CD4-positive, alpha-beta T cell treated with Interleukin-4 for 1 hour (primary cell): ENCODE data around the gene IDI2.
A peak's percentile ranks its signal among the peaks of the same experiment; 100 is the strongest.

ENCODE experiments used
- DNase-seq, 2 donors: peaks; one replicate each; pipeline ENCODE4 v3.0.0-alpha.2; 2020 to 2022

Gene IDI2

DNA sequence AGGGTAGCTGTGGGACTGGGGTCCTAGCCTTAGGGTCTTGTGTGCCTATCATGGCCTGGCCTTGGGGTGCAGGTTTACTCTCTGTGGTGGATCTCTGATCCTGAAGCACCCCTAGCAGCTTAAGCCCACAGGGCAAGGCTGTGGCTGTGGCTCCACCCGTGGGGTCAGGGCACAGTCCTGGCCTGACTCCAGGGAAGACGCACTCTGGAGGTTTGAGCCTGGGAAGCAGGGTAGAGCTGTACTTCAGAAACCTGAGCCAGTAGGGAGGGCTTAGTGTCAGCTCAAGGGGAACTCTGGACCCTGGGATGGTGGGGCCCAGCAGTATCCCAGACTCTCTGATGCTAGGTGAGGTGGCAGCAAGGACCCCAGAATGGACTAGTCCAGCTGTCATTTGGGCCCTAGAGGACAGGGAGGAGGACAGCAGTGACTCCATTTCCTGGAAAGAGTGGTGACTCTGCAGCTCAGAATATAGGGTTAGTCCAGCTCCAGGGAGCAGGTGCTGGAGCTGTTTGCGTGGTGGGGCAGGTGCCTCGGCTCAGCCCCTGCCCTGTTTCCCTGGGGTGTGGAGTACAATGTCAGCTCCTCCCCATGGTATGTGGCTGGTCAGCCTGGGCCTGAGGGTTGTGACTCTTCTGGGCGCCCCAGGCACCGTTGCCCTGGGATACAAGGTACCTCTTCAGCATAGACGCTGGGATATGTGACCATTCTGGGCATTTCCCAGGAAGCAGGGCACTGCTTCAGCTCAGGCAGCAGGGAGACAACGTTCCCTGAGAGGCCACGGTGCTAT lies 21.6 kb downstream of the IDI2 start:
- no peak for DNase-seq

DNA sequence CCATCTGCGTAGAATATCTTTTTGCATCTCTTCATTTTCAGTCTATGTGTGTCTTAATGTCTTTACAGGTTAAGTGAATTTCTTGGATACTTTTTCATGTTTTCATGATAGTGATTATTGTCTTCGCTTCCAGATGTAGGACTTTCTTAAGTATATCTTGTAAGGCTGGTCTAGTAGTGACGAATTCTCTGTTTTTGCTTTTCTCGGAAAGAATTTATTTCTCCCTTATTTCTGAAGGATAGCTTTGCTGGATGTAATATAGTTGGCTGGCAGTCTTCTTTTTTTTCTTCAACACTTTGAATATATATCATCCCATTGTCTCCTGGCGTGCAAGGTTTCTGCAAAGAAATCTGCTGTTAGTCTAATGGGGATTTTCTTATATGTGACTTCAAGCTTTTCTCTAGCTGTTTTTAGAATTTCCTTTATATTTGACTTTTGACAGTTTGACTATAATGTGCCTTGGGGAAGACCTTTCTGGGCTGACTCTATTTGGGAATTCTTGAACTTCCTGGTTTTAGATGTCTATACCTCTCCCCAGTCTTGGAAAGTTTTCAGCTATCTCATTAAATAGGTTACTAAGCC lies 23.1 kb downstream of the IDI2 start:
- DNase-seq = no peak

DNA sequence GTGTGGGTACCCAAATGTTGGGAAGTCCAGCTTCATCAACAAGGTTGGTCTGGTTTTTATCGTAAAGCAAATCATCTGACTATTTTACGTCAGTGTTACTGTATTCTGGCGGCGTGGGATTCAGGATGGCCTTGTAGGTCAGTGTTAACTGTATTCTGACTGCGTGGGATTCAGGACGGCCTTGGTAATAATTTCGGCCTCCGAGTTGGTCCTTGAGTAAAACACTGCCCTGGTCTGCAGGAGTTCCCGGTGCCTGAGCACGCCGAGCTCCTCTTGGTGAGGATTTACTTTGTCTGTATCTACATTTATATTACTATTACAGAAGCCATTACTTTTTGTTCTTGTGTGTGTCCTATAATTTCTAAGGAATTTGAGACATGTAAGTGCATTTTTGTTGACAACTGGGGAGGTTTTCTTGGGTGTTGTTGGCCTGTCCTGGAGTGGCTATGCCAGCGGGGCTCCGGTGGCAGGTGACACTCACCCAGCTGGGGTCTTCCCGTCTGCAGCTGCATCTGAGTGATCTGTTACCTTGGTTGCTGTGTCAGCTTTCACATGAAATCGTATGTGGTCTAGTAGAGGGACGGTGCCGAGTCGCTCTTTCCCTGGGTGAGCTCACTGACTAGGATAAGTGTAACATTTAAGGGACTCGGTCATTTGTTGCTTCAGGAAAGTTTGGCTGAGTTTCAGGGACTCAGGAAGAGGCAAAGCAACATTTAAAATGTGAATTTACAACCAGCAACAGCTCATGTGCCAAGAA lies 28.2 kb downstream of the IDI2 start:
- DNase-seq = no peak

DNA sequence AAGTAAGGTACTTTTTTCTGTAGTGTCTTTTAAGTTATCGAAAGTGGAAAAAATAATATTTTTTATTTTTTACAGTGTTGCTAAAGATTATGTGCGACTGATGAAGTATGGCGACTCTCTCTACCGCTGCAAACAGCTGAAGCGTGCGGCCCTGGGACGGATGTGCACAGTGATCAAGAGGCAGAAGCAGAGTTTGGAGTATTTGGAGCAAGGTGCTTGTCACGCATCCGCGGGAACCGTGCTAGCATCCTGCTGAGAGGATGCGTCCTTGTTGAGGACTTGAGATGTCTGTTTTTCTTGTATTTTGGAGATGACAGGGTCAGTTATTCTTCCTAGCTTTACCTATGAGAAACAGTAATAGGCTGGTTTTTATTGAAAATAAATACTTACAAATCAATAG lies 29.6 kb downstream of the IDI2 start:
- no peak for DNase-seq

DNA sequence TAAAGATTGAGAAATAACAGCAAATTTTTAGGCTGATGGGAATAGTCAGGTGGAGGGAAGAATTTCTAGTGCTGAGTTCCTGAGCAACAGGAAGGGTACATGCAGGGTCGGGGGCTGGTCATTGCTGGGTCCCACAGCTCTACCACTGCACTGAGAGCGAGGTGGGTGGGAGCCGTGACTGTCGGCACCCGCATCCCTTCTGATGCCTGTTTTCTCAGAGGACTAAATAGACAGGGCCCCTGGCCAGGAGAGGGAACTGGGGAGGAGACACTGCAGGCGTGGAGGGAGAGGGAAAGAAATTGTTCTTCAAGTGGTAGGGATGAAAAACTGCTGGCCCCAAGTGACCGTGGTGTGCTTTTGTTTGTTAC lies 30.1 kb downstream of the IDI2 start:
- no peak for DNase-seq

GRCh38 chr10:994836-995558 lies 30.7 kb downstream of the IDI2 start:
- DNase-seq = no peak

GRCh38 chr10:992871-993270 lies 32.8 kb downstream of the IDI2 start:
- no peak for DNase-seq

- DNase-seq = no peak
Measured at GRCh38 chr10:992467-992866, 33.2 kb downstream of the IDI2 start.

DNA sequence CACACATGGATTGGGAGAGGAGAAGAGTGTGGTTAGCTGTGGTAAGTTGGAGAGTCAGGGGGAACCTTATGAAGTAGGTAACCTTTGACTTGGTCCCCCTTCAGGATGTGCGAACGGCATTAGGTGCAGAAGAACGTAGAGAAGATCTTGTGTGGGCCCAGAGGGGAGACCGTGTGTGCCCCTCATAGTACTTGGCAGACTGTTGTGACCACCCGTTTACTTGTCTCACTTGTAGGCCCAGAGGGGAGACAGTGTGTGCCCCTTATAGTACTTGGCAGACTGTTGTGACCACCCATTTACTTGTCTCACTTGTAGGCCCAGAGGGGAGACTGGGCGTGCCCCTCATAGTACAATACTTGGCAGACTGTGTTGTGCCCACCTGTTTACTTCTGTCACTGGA lies 34.9 kb downstream of the IDI2 start:
- no peak for DNase-seq

GRCh38 chr10:988667-989545 lies 36.8 kb downstream of the IDI2 start:
- no peak for DNase-seq

GRCh38 chr10:987870-988666 lies 37.6 kb downstream of the IDI2 start, which contains the start of gene GTPBP4:
Gene GTPBP4, plus strand, starts transcription at chr10:988434. Its CDS starts 46 bp downstream, at chr10:988480.
- peak; percentile 97 for DNase-seq

- DNase-seq = no peak
Measured at GRCh38 chr10:987620-987869, 38.1 kb downstream of the IDI2 start.

DNA sequence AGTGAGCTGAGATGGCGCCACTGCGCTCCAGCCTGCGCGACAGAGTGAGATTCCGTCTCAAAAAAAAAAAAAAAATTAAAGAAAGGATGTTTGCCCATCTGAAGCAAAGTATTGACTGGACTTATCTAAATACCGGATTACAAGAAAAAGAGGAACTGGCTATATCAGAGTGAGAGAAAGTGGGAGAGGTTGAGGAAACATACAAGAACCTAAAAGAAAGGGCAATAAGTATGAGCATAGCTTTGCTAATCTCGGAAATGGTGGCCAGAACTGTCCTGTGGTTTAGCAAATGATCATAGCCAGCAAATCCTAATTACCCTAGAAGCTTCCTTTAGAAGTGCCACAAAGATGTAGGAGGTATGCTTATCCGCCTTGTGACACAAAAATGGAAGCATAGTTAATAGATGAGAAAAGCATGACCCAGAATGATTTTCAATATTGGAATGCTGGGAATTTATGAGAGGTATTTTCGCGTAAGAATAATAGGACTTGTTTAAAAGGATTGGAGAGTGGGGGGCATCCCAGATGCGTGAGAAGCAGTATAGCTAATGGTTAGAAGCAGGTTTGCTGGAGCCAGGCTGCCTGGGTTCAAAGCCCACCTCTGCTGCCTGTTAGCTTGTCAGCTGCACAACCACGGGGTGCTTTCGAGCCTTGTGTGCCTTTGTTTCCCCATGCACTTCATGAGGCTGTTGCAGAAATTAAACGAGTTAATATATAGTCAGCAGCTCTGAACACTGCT lies 38.6 kb downstream of the IDI2 start:
- no peak for DNase-seq

DNA sequence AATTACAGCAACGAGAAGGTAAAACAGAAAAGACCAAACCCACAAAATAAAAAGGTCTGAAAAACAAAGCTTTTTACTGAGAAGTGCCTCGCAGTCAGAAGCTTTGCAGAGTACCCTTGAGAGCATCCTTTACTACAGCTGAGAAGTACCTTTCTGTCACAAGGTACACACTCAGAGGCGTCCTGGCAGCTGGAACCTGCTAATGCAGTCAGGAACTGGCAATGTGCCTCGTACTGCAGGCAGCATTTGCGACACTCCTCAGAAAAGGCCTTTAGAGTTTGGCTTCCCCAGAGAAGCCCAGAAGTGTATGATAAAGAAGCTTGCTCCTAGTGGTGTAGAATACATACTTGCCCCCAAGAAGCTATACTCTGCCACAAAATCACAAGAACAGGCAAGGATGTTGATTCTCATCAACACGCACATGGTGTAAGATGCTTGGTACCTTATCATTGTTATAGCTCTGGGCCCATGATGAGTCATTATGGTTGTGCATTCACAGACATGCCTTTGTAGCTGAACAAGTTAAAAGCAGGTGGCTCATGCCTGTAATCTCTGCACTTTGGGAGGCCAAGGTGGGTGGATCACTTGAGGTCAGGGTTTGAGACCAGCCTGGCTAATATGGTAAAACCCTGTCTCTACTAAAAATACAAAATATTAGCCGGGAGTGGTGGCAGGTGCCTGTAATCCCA lies 39.4 kb downstream of the IDI2 start:
- no peak for DNase-seq

GRCh38 chr10:985361-985760 lies 40.3 kb downstream of the IDI2 start:
- no peak for DNase-seq

GRCh38 chr10:983971-984655 lies 41.5 kb downstream of the IDI2 start:
- no peak for DNase-seq

- DNase-seq = no peak
Measured at GRCh38 chr10:983401-983800, 42.3 kb downstream of the IDI2 start.

- DNase-seq = no peak
Measured at GRCh38 chr10:980468-981093, 45.1 kb downstream of the IDI2 start.

DNA sequence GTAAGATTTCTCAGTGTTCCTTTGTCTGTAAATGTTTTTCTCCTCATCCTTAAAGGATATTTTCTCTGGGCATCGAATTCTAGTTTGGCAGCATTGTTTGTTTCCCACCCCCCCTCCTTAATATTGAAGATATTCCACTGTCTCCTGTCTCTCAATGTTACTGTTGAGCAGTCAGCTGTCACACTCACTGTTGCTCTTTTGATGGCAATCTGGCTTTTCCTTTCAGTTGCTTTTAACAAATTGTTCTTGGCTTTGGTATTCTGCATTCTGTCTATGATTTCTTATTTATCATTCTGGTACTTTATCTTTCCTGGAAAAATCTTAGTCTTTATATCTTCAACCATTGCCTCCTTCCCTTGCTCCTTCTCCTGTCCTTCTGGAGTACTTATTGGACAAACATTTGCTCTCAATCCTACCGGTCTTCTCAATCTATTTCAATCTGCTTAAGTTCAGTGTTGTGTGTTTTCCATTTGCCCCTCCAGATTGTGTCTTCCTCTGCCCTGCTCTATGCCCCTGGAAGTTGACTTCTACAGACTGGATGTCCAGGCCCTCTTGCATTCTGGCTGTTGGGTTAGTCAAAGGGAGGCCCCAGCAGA lies 46.7 kb downstream of the IDI2 start:
- DNase-seq = no peak
